K562 (cell line): Measurements from ENCODE around the gene PRDM12. TPM values are rescaled to one million over a fixed set of nuclear protein-coding genes. Genes with fewer than 3 reads are reported as not detected.
"Not testable (repeated sequence)": the region's sequence is repeated elsewhere in the genome, so short reads cannot be mapped to it uniquely, and the experiment has no call there.

Experiments
- ATAC-seq: fragments of 200-7000 bp; cut with Tn5 transposase; 3 replicates; pipeline ENCODE4 v1.9.1; 2020; ENCODE audit warnings: moderate library complexity
- BruUV-seq: library from RNA; stranded (reverse); fragments of 400-500 nt; replicated peaks from 2 replicates; lab custom pipeline; 2021; lab: Mats Ljungman, UMichigan
- CTCF ChIA-PET: fragments of 300-600 bp; formaldehyde crosslinking; extraction: SDS; loops from one replicate; lab custom pipeline; 2021; ENCODE audit warnings: low intra/inter-chr PET ratio; lab: Yijun Ruan, JAX
- POLR2A ChIA-PET: fragments of 300-600, 350-650 bp; sonication (Branson Sonifier 250); formaldehyde crosslinking; extraction: SDS; loops from one replicate; lab custom pipeline; 2021; ENCODE audit warnings: antibody characterized with exemption, inconsistent platforms; lab: Yijun Ruan, JAX
- DNase-seq, 4 experiments: peaks; one replicate each; pipeline versions ENCODE4 v3.0.0 to v3.0.0-alpha.2; 2011 to 2018; ENCODE audit warnings: low spot score in 3 of 4, mixed read lengths in 3 of 4; ENCODE audit errors: extremely low read depth in 1 of 4
- FAIRE-seq: peaks from 2 replicates; lab custom pipeline; 2011; peaks lifted over from hg19 to GRCh38; lab: Jason Lieb, UNC
- H2AFZ ChIP-seq: 2 replicates; pipeline ENCODE4 v1.6.0; 2011; ENCODE audit warnings: low read depth, low read length, control low read depth, inconsistent platforms
- H3K27ac ChIP-seq: fragments of 200-600 bp; 3 replicates; pipeline ENCODE4 v1.8.0; 2011; ENCODE audit warnings: low read depth, mild to moderate bottlenecking, control low read depth, inconsistent platforms, low read length, moderate library complexity, mixed read lengths; ENCODE audit errors: extremely low read depth
- H3K27me3 ChIP-seq, 2 experiments: fragments of 300-600 bp in 1 of 2; 2 replicates in 1 of 2; 3 replicates in 1 of 2; pipeline versions ENCODE4 v1.6.0 to v1.8.0; 2011; ENCODE audit warnings: inconsistent platforms in 2 of 2, low read length in 2 of 2, mild to moderate bottlenecking in 1 of 2, mixed read lengths in 1 of 2, moderate library complexity in 1 of 2; ENCODE audit not compliant: control insufficient read depth in 2 of 2, insufficient read depth in 2 of 2
- H3K36me3 ChIP-seq: fragments of 300-600 bp; 3 replicates; pipeline ENCODE4 v1.8.0; 2011; ENCODE audit warnings: mild to moderate bottlenecking, low read length, inconsistent platforms; ENCODE audit not compliant: control insufficient read depth, insufficient read depth
- H3K4me1 ChIP-seq, 2 experiments: fragments of 200-600 bp in 1 of 2; replicated peaks in 1 of 2; 2 replicates in 1 of 2; 3 replicates in 1 of 2; pipeline versions ENCODE4 v1.5.1 to v1.8.0; 2011; ENCODE audit warnings: inconsistent platforms in 2 of 2, low read length in 2 of 2, mild to moderate bottlenecking in 1 of 2, mixed read lengths in 1 of 2, moderate library complexity in 1 of 2; ENCODE audit not compliant: control insufficient read depth in 2 of 2, insufficient read depth in 2 of 2
- H3K4me2 ChIP-seq: 2 replicates; pipeline ENCODE4 v1.6.1; 2011; ENCODE audit warnings: low read length, control low read depth, inconsistent platforms, mixed read lengths; ENCODE audit not compliant: insufficient read depth
- H3K4me3 ChIP-seq: fragments of 200-600 bp; sonication (generic), shearing (Covaris generic); 2 replicates; pipeline ENCODE4 v1.5.1; 2016; ENCODE audit warnings: control low read depth, inconsistent platforms
- H3K79me2 ChIP-seq: fragments of 200-600 bp; 3 replicates; pipeline ENCODE4 v1.8.0; 2011; ENCODE audit warnings: low read length, inconsistent platforms; ENCODE audit not compliant: control insufficient read depth, insufficient read depth
- H3K9ac ChIP-seq, 2 experiments: 2 replicates each; pipeline versions ENCODE4 v1.6.0 to v1.6.1; 2011; ENCODE audit warnings: low read depth in 2 of 2, low read length in 2 of 2, control low read depth in 1 of 2, inconsistent platforms in 1 of 2, mild to moderate bottlenecking in 1 of 2, mixed read lengths in 1 of 2; ENCODE audit not compliant: insufficient read depth in 1 of 2
- H3K9me1 ChIP-seq: one replicate; pipeline ENCODE4 v1.6.0; 2011; ENCODE audit warnings: inconsistent platforms, mild to moderate bottlenecking, low read length, moderate library complexity; ENCODE audit not compliant: control insufficient read depth, insufficient read depth
- H3K9me3 ChIP-seq: replicated peaks from 2 replicates; pipeline ENCODE4 v1.5.1; 2011; ENCODE audit warnings: low read depth, low read length, inconsistent platforms; ENCODE audit not compliant: control insufficient read depth, insufficient read depth
- H4K20me1 ChIP-seq: replicated peaks from 2 replicates; pipeline ENCODE4 v1.6.1; 2011; ENCODE audit warnings: low read length, inconsistent platforms, mixed read lengths; ENCODE audit not compliant: control insufficient read depth, insufficient read depth
- BCOR ChIP-seq: fragments of 450-650 bp; IDR thresholded peaks from 2 replicates; pipeline ENCODE4 v1.6.1; 2016
- CBX3 ChIP-seq, 2 experiments: IDR thresholded peaks; 1 replicate in 1 of 2; 2 replicates in 1 of 2; pipeline ENCODE4 v1.6.1; 2012; ENCODE audit warnings: inconsistent platforms in 2 of 2, low read length in 2 of 2, borderline replicate concordance in 1 of 2, control low read depth in 1 of 2
- ELF1 ChIP-seq: fragments of 200-800 bp; sonication (Bioruptor generic); IDR thresholded peaks from 2 replicates; pipeline ENCODE4 v1.6.1; 2016; ENCODE audit warnings: missing genetic modification characterization, missing compliant biosample characterization
- PTRF ChIP-seq: fragments of 450-650 bp; IDR thresholded peaks from 2 replicates; pipeline ENCODE4 v1.6.1; 2016; ENCODE audit warnings: mild to moderate bottlenecking, missing genetic modification characterization, missing compliant biosample characterization
- RBM25 ChIP-seq: fragments of 200-400 bp; formaldehyde crosslinking; IDR thresholded peaks from 2 replicates; pipeline ENCODE4 v1.6.1; 2018; ENCODE audit warnings: low read length, low read depth, moderate library complexity; ENCODE audit not compliant: severe bottlenecking
- SMARCB1 ChIP-seq: IDR thresholded peaks from 2 replicates; pipeline ENCODE4 v1.6.1; 2011; ENCODE audit warnings: improper control_type of control experiment, low read depth; ENCODE audit not compliant: insufficient read length
- SOX6 ChIP-seq: fragments of 450-650 bp; IDR thresholded peaks from 2 replicates; pipeline ENCODE4 v1.6.1; 2014; ENCODE audit warnings: mild to moderate bottlenecking
- ZBTB7A ChIP-seq: IDR thresholded peaks from 2 replicates; pipeline ENCODE4 v1.6.1; 2011; ENCODE audit warnings: low read depth, mild to moderate bottlenecking, low read length, moderate library complexity, borderline replicate concordance; ENCODE audit not compliant: control insufficient read depth
- ZNF274 ChIP-seq: IDR thresholded peaks from 2 replicates; pipeline ENCODE4 v1.6.1; 2011; ENCODE audit warnings: low read depth, mild to moderate bottlenecking, low read length, moderate library complexity, borderline replicate concordance
- ZNF277 ChIP-seq: fragments of 250-450 bp; sonication (Bioruptor Pico); IDR thresholded peaks from 2 replicates; pipeline ENCODE4 v1.8.0; 2022; ENCODE audit warnings: inconsistent platforms, mild to moderate bottlenecking, moderate library complexity, borderline replicate concordance
- ZNF511 ChIP-seq: sonication (generic); formaldehyde crosslinking; IDR thresholded peaks from 2 replicates; pipeline ENCODE4 v1.8.0; 2022; ENCODE audit warnings: mild to moderate bottlenecking, missing genetic modification reagents
- WGBS: fragments of 100-300 bp; shearing (Covaris generic); methylation state at CpG from one replicate; pipeline ENCODE4 v1.1.6; 2016; ENCODE audit warnings: low coverage, mixed read lengths; ENCODE audit not compliant: insufficient coverage; ENCODE audit errors: missing lambda C conversion rate; 5-methylcytosine and 5-hydroxymethylcytosine counted together
- in situ Hi-C: fragments of 300-500 bp; cut with MboI; formaldehyde crosslinking; loops from 4 replicates; pipeline ENCODE4 v1.15.0; 2018; ENCODE audit warnings: inconsistent platforms, mixed read lengths
- intact Hi-C: fragments of 100-400 bp; cut with micrococcal nuclease; formaldehyde crosslinking; loops from 2 replicates; pipeline ENCODE4 v1.14.2; 2022
- polyA plus RNA-seq, 8 experiments: library from polyadenylated mRNA; depleted of rRNA in 4 of 8; stranded (reverse) in 5 of 8; unstranded in 3 of 8; fragments of >200 nt; fragmentation: Nextera tagmentation in 2 of 8; fragmentation: Illumina TruSeq in 1 of 8; extraction: Ambion mirVana in 2 of 8; extraction: Trizol in 1 of 8; gene quantifications; 2 replicates each; pipeline versions ENCODE4 v1.2.1 to v1.2.3, GENCODE V29; 2011 to 2014; ENCODE audit warnings: inconsistent platforms in 1 of 8, missing spikeins in 1 of 8
- total RNA-seq, 7 experiments: library from RNA; depleted of rRNA in 6 of 7; stranded (reverse); fragments of >200 nt in 6 of 7; fragmentation: Illumina TruSeq in 2 of 7; extraction: Trizol in 2 of 7; gene quantifications; 2 replicates each; pipeline versions ENCODE4 v1.2.1 to v1.2.3, GENCODE V29; 2011 to 2021; ENCODE audit warnings: low replicate concordance in 1 of 7

The PRDM12 gene
- total and polyA plus RNA-seq, 9 of the 15 experiments (the other 6 are each of a cell fraction or from before 2014, with no cell fraction given): 0.04 to 0.22 (median 0.07) TPM; not detected in 3

GRCh38 chr9:130682421-130683121 is 18.2 kb downstream of the PRDM12 start (continued):
- no peak for TF ChIP-seq ZNF511 (CRISPR knock-in tag)
- TF ChIP-seq ELF1 (tag): no peak
- TF ChIP-seq PTRF (tag): no peak
- TF ChIP-seq BCOR: peak; percentile 59; the same call in 1 of the 2 replicates
- TF ChIP-seq ZBTB7A: 0 out of 2 replicates have a peak, but pooled peaks have one; percentile 3
- TF ChIP-seq ZNF274: no peak
- no peak for TF ChIP-seq SMARCB1

GRCh38 chr9:130685104-130685503 is 20.7 kb downstream of the PRDM12 start:
- CTCF ChIA-PET: interaction anchor here (4.9 kb wide), 1 partner anchor 222 kb away, joined by 105 read pairs; no protein-coding TSS in a partner anchor

GRCh38 chr9:130685945-130686344 is 21.6 kb downstream of the PRDM12 start:
- DNase-seq, BruUV-seq, H3K4me2 ChIP-seq, ATAC-seq, H3K4me3 ChIP-seq, H3K36me3 ChIP-seq, H3K9ac ChIP-seq, H3K79me2 ChIP-seq, CTCF ChIA-PET, intact Hi-C loops, H3K27ac ChIP-seq, H3K27me3 ChIP-seq, H3K9me3 ChIP-seq, POLR2A ChIA-PET, H4K20me1 ChIP-seq, FAIRE-seq, H2AFZ ChIP-seq, H3K9me1 ChIP-seq: not testable (repeated sequence)
- in situ Hi-C loops: loop anchor here (5.0 to 25.0 kb wide), 2 partner anchors 234 to 549 kb away; no protein-coding TSS in a partner anchor
- peaks cover 7 to 18% of the 10 kb centered on the region in 2 experiments; a peak in 4 of 5 replicates for H3K4me1 ChIP-seq
- WGBS: 39% methylated on average over 10 of the region's 11 CpGs

More at GRCh38 chr9:130685104-130685503, 20.7 kb downstream of the PRDM12 start:
- no peak overlapping the region for H3K27ac ChIP-seq
- no peak overlapping the region for H3K4me3 ChIP-seq
- no peaks in the 10 kb centered on the region for H3K9me1 ChIP-seq
- ATAC-seq (no peak), FAIRE-seq (no peak), DNase-seq (no peak)
- H3K4me2 ChIP-seq: no peak overlapping the region
- no peaks in the 10 kb centered on the region for H4K20me1 ChIP-seq
- POLR2A ChIA-PET: no interaction called here
- TF ChIP-seq ZNF277 (CRISPR knock-in tag): no peak
- TF ChIP-seq RBM25: peak; percentile 59
- TF ChIP-seq SOX6: no peak
- TF ChIP-seq CBX3 (IDR thresholded peaks at IDR 0.05; ENCODE audit: borderline replicate concordance in 1 of 2, low read length in 2 of 2): peak in 1 of 2 experiments; percentile 45; a peak in 1 of 3 replicates
- no peaks in the 10 kb centered on the region for H3K9me3 ChIP-seq
- intact Hi-C loops: no loop called here
- H2AFZ ChIP-seq: no peak overlapping the region
- H3K36me3 ChIP-seq: no peaks in the 10 kb centered on the region
- BruUV-seq: no TSS peak
- H3K4me1 ChIP-seq: peaks cover 11 to 22% of the 10 kb centered on the region in 2 experiments; a peak in 4 of 5 replicates
- H3K79me2 ChIP-seq: no peaks in the 10 kb centered on the region
- H3K27me3 ChIP-seq: peaks cover 2 to 5% of the 10 kb centered on the region in 2 experiments; a peak in 2 of 5 replicates
- no peak overlapping the region for H3K9ac ChIP-seq
- in situ Hi-C loops: loop anchor here (5.0 to 25.0 kb wide), 2 partner anchors 233 to 548 kb away; no protein-coding TSS in a partner anchor
